MM.1S (cell line): ENCODE data around the gene CCL3.
A peak's percentile ranks its signal among the peaks of the same experiment; 100 is the strongest.

ENCODE experiments used
- CTCF ChIP-seq: fragments of 300-600 bp; sonication (generic); IDR thresholded peaks from 2 replicates; pipeline ENCODE4 v1.5.1; 2016; ENCODE audit warnings: antibody characterized with exemption, low read length, mixed read lengths
- EZH2 ChIP-seq: fragments of 300-600 bp; sonication (generic); optimal IDR thresholded peaks from 2 replicates; pipeline ENCODE3; 2017; ENCODE audit warnings: low read depth, mild to moderate bottlenecking, antibody characterized with exemption, low read length, mixed read lengths
- EZH2phosphoT487 ChIP-seq: fragments of 300-600 bp; sonication (generic); IDR thresholded peaks from 2 replicates; pipeline ENCODE4 v1.6.1; 2018; ENCODE audit warnings: antibody characterized with exemption, low read length

GRCh38 chr17:36131421-36131820 lies 41.5 kb upstream of the CCL3 start:
- TF ChIP-seq EZH2 (no peak), CTCF (peak; percentile 20; the same call in 1 of the 2 replicates), EZH2phosphoT487 (no peak)
